Activated T-cell treated with anti-CD3 and anti-CD28 coated beads, Interleukin-2, amount 50 U/mL, for 72 hours (primary cell): ENCODE measurements around the gene CHAF1A. TPM values are rescaled to one million over a fixed set of nuclear protein-coding genes. Genes with fewer than 3 reads are reported as not detected.

Experiments
- ATAC-seq, 2 donors: fragments of 150-1000 bp; cut with Tn5 transposase; replicated peaks in 1 of 2; 2 replicates each; pipeline ENCODE4 v1.10.0; 2021; ENCODE audit warnings: moderate library complexity in 2 of 2, mild to moderate bottlenecking in 1 of 2
- DNase-seq, 2 donors: peaks; one replicate each; pipeline ENCODE4 v3.0.0; 2021 to 2022; ENCODE audit warnings: mixed read lengths in 1 of 2
- H3K27ac Mint-ChIP-seq: one replicate; pipeline ENCODE4 v1.8.0; 2022; ENCODE audit warnings: mild to moderate bottlenecking, moderate library complexity, mixed read lengths
- H3K27me3 Mint-ChIP-seq: one replicate; pipeline ENCODE4 v1.8.0; 2022; ENCODE audit warnings: low read depth, mixed read lengths
- H3K36me3 Mint-ChIP-seq, 2 donors: one replicate each; pipeline ENCODE4 v1.8.0; 2022; ENCODE audit warnings: mixed read lengths in 2 of 2, mild to moderate bottlenecking in 1 of 2; ENCODE audit not compliant: insufficient read depth in 2 of 2
- H3K4me1 Mint-ChIP-seq: one replicate; pipeline ENCODE4 v1.8.0; 2022; ENCODE audit warnings: low read depth, mixed read lengths
- H3K4me3 Mint-ChIP-seq, 2 donors: one replicate each; pipeline ENCODE4 v1.8.0; 2022; ENCODE audit warnings: mild to moderate bottlenecking in 2 of 2, mixed read lengths in 2 of 2, moderate library complexity in 2 of 2
- H3K9me3 Mint-ChIP-seq, 2 donors: one replicate each; pipeline ENCODE4 v1.8.0; 2022; ENCODE audit warnings: mixed read lengths in 2 of 2
- total RNA-seq, 2 donors: library from RNA; stranded (reverse); gene quantifications; one replicate each; pipeline ENCODE4 v1.2.3, GENCODE V29; 2022

CHAF1A gene
- total RNA-seq, 2 donors from 2014 or later = 74.0 to 79.7 TPM

GRCh38 chr19:4391701-4392483 is 10.5 kb upstream of the CHAF1A start:
- DNase-seq = no peak
- Mint-ChIP-seq H3K27ac (no peak overlapping the region), H3K9me3 (no peaks in the 10 kb centered on the region), H3K27me3 (no peaks in the 10 kb centered on the region), H3K4me1 (peaks cover 52% of the 10 kb centered on the region), H3K4me3 (no peak overlapping the region), H3K36me3 (peaks cover 12% of the 10 kb centered on the region in 2 donors)
- ATAC-seq = no peak

DNA sequence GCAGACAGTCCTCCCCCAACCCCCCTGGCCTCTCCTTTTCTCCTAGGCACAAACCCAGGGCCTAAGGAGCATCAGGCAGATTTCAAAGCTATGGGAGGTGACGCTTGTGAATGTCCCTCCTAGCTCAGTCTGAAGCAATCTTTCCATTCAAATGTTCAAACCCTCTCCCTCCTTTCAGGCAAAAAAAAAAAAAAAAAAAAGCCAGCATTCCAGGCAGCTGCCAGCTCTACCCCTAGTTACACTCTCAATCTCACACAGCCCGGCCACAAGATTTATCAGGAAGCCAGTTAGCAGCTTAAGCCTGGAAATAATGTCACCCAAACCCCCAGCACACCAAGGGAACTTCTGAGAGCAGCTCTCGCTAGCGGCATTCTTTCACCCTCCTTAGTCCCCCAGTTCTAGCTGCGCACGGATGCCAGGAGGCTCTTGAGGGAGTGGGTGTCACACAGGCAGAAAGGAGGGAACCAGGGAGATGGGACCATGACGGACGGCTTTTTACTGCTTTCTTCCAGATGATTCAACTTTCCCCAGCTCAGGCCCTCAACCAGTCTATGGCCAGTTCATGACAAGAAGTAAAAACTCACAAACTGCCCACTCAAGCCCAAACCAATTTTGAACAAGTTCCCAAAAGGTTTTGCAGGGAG is 8.4 kb upstream of the CHAF1A start:
- H3K4me1 Mint-ChIP-seq = peaks cover 71% of the 10 kb centered on the region
- no peaks in the 10 kb centered on the region for H3K27me3 Mint-ChIP-seq
- ATAC-seq (no peak), DNase-seq (no peak)
- peak overlapping the region; percentile 91 for H3K27ac Mint-ChIP-seq
- peaks cover 11 to 12% of the 10 kb centered on the region in 2 donors for H3K36me3 Mint-ChIP-seq
- no peak overlapping the region for H3K4me3 Mint-ChIP-seq
- no peaks in the 10 kb centered on the region for H3K9me3 Mint-ChIP-seq

GRCh38 chr19:4396949-4397783 is 5.3 kb upstream of the CHAF1A start:
- Mint-ChIP-seq H3K4me1 (peaks cover 69% of the 10 kb centered on the region), H3K27me3 (no peaks in the 10 kb centered on the region), H3K27ac (peak overlapping the region; percentile 17), H3K9me3 (peaks cover 0 to 1% of the 10 kb centered on the region in 2 donors), H3K36me3 (peaks cover 11% of the 10 kb centered on the region in 2 donors), H3K4me3 (peak overlapping the region in 1 of 2 donors; percentile 2)
- DNase-seq = no peak
- no peak for ATAC-seq

GRCh38 chr19:4399812-4400134 is 2.7 kb upstream of the CHAF1A start:
- H3K4me1 Mint-ChIP-seq = peaks cover 79% of the 10 kb centered on the region
- peaks cover 11 to 13% of the 10 kb centered on the region in 2 donors for H3K36me3 Mint-ChIP-seq
- H3K27me3 Mint-ChIP-seq = no peaks in the 10 kb centered on the region
- peak overlapping the region; percentile 87 to 96 for H3K4me3 Mint-ChIP-seq
- H3K27ac Mint-ChIP-seq = peak overlapping the region; percentile 93
- peak; percentile 2 to 3 for ATAC-seq
- H3K9me3 Mint-ChIP-seq = peaks cover 0 to 1% of the 10 kb centered on the region in 2 donors
- no peak for DNase-seq

DNA sequence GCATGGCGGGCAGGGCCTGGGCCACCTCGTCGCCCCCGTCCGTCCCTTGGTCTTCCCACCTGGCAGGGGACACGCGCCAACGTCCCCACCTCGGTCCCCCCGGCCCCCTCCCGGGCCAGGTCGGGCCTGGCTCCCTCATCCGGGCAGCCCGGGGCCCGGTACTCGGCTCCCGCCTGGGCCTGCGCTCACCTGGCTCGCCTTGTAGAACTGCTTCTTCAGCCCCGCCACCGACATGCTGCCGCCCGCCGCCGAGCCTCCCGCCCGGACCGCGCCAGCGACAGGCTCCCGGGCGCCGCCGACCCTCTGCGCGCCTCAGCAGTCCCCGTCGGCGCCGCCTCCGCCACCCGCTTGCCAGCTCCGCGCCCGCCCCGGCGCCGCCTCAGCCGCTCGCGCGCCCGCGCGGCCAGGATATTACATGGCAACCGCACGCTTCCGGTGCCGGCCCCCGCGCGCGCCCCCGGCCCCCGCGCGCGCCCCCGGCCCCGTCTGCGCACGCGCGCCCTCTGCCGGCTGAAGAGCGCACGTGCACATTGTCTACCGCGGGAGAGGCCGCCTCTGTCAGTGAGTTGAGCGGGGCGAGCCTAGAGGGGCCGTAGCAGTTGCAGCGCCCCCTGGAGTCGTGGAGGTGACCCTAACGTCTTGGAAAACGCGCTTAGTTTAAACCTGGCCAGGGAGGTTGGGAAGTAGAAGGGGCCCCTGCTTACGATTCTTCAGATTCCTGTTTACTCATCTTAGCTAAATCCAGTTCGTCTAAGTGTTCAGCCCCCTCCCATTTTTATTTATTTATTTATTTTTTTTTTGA is 2.1 kb upstream of the CHAF1A start, which contains the start of gene SH3GL1:
SH3GL1 (minus strand) TSS at position 413 of the 802 bp plus-strand sequence; CDS start at position 234, 179 bp downstream.
- DNase-seq (peak; percentile 91 to 94), ATAC-seq (peak; percentile 72 to 74)
- Mint-ChIP-seq H3K36me3 (peaks cover 10 to 11% of the 10 kb centered on the region in 2 donors), H3K27ac (peak within 1 kb of the TSS; percentile 93), H3K27me3 (no peaks in the 10 kb centered on the region), H3K9me3 (peaks cover 0 to 1% of the 10 kb centered on the region in 2 donors), H3K4me3 (peak within 1 kb of the TSS; percentile 87 to 96), H3K4me1 (peaks cover 76% of the 10 kb centered on the region)

DNA sequence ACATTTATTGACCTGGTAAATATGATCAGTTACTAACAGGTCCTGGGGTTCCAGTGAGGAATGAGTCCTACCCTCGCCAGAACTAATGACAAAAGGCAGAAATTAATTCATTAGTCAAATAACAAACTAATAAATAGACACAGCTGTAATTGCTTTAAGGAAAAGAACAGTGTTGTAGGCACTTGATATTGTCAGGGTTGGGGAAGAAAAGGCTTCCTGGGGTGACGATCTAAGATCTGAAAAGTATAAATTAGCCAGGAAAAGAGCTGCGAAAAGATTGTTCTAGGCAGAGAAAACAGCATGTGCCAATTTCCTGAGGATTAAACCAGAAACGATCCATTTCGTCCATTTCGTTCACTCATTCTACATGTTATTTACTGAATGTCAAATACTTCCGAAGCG is 670 bp upstream of the CHAF1A start:
- Mint-ChIP-seq H3K27ac (peak overlapping the region; percentile 90), H3K9me3 (peaks cover 0 to 1% of the 10 kb centered on the region in 2 donors), H3K36me3 (peaks cover 7 to 10% of the 10 kb centered on the region in 2 donors), H3K4me1 (peaks cover 71% of the 10 kb centered on the region), H3K4me3 (peak overlapping the region; percentile 87 to 93), H3K27me3 (no peaks in the 10 kb centered on the region)
- no peak for DNase-seq
- ATAC-seq = no peak

DNA sequence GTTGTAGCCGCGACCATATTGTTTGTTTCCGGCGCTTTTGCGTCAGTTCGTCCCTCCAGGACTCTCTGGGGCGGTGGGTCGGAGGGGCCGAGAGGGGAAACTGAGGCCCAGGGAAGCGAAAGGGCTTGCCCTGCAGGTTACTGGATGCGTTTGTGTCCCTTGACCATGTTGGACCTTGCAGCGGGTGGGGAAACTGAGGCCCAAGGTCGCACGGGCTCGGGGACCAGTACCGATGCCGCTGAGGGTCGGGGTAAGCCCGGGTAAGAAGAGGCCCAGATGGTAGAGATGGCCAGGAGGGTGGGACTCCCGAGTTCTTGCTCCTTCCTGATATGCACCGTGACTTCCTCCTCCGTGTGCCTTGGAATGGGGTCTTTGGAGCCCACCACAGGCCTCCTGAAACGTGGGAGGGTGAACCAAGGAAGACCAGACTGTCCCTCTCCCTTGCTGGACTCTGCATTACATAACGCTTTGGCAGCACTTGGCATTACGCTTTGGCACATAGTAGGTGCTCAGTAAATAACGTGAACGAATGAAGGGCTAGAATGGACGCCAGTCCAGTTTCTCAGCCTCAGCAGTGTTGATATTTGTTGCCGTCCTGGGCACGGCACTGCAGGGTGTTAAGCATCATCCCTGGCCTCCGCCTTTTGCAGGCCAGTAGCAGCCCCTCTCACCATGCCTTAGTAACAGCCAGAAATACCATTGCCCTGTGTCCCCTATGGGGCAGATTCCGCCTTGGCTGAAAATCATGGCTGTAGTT is 743 bp downstream of the CHAF1A start:
- Mint-ChIP-seq H3K4me3 (peak overlapping the region; percentile 87 to 93), H3K36me3 (peaks cover 7 to 9% of the 10 kb centered on the region in 2 donors), H3K9me3 (peaks cover 0 to 1% of the 10 kb centered on the region in 2 donors), H3K4me1 (peaks cover 65% of the 10 kb centered on the region), H3K27me3 (no peaks in the 10 kb centered on the region), H3K27ac (peak overlapping the region; percentile 83)
- DNase-seq (peak in 1 of 2 donors; percentile 22), ATAC-seq (no peak)

DNA sequence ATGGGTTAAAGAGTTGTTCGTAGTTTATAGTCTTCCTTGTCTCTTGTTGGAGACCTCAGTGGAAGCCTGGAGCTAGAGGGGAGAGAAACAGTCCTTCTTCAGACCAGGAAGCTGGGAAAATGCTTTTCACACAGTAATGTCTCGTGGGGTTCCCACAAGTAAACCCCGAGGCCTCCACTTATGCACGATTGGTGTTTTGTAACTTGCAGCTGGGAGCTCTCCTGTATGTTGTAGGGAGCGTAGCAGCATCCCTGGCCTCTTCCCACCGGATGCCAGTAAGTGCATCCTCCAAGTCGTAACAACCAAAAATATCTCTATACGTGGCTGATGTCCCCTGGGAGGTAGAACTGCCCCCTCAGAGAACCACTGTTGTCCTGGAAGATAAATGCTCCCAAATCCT is 3.5 kb downstream of the CHAF1A start:
- Mint-ChIP-seq H3K4me1 (peaks cover 56% of the 10 kb centered on the region), H3K9me3 (peaks cover 0 to 1% of the 10 kb centered on the region in 2 donors), H3K27me3 (no peaks in the 10 kb centered on the region), H3K36me3 (peaks cover 9 to 21% of the 10 kb centered on the region in 2 donors), H3K4me3 (no peak overlapping the region), H3K27ac (no peak overlapping the region)
- ATAC-seq (no peak), DNase-seq (no peak)

DNA sequence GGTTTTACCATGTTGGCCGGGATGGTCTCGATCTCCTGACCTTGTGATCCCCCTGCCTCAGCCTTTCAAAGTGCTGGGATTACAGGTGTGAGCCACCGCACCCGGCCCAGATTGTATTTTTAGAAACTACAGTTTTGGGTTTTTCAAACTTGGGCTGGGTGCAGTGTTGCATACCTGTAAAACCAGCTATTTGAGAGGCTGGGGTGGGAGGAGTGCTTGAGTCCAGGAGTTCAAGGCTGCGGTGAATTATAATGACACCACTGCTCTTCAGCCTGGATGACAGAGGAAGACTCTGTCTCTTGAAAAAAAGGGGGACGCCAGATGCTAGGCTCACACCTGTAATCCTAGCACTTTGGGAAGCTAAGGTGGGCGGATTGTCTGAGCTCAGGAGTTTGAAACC is 4.2 kb downstream of the CHAF1A start:
- peaks cover 50% of the 10 kb centered on the region for H3K4me1 Mint-ChIP-seq
- no peaks in the 10 kb centered on the region for H3K9me3 Mint-ChIP-seq
- no peak for DNase-seq
- no peaks in the 10 kb centered on the region for H3K27me3 Mint-ChIP-seq
- ATAC-seq = no peak
- H3K36me3 Mint-ChIP-seq = peaks cover 9 to 24% of the 10 kb centered on the region in 2 donors
- H3K27ac Mint-ChIP-seq = no peak overlapping the region
- no peak overlapping the region for H3K4me3 Mint-ChIP-seq

- H3K9me3 Mint-ChIP-seq = no peaks in the 10 kb centered on the region
- DNase-seq (no peak), ATAC-seq (peak in 1 of 2 donors; percentile 29)
- H3K4me1 Mint-ChIP-seq = peaks cover 29% of the 10 kb centered on the region
- no peaks in the 10 kb centered on the region for H3K27me3 Mint-ChIP-seq
- H3K4me3 Mint-ChIP-seq = no peak overlapping the region
- peaks cover 8 to 40% of the 10 kb centered on the region in 2 donors for H3K36me3 Mint-ChIP-seq
- no peak overlapping the region for H3K27ac Mint-ChIP-seq
These were observed 6.9 kb downstream of the CHAF1A start for GRCh38 chr19:4409123-4409933.

DNA sequence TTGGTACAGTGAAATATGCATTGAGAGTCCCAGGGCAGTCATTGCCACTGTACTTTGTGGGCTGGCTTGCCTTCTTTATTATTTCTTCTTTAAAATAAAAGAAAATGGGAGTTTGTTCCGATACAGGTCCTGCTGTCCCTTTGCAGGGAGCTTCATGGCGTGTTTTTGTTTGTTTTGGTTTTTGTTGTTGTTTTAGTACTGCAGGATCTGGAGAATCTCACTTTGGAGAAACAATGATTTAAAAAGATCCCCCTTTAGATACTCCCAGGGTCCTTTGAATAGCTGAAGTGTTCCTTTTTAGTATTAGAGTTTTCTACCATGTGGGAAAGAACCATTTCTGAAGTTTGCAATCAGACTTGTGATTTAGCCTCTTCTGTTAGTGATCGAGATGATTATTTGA is 11.1 kb downstream of the CHAF1A start:
- DNase-seq = no peak
- no peak for ATAC-seq
- Mint-ChIP-seq H3K4me3 (no peak overlapping the region), H3K27me3 (no peaks in the 10 kb centered on the region), H3K27ac (no peak overlapping the region), H3K36me3 (peaks cover 8 to 38% of the 10 kb centered on the region in 2 donors), H3K4me1 (peaks cover 13% of the 10 kb centered on the region), H3K9me3 (no peaks in the 10 kb centered on the region)
